GM19035 (cell line): Measurements from ENCODE around the gene CAPN1.
"Not testable (repeated sequence)": the region's sequence is repeated elsewhere in the genome, so short reads cannot be mapped to it uniquely, and the experiment has no call there.

Experiments used
- ATAC-seq: cut with Tn5 transposase; IDR thresholded peaks from one replicate; pipeline ENCODE4 v1.9.1; 2021; ENCODE audit not compliant: unreplicated experiment

CAPN1 gene

GRCh38 chr11:65216830-65217229 lies 35.1 kb downstream of the CAPN1 start:
- ATAC-seq = no peak

- ATAC-seq = no peak
Measured at GRCh38 chr11:65217441-65218423, 36.0 kb downstream of the CAPN1 start.

GRCh38 chr11:65218446-65218845 lies 36.7 kb downstream of the CAPN1 start:
- ATAC-seq = no peak

GRCh38 chr11:65219930-65220213 lies 38.1 kb downstream of the CAPN1 start:
- no peak for ATAC-seq

GRCh38 chr11:65221026-65221425 lies 39.3 kb downstream of the CAPN1 start:
- no peak for ATAC-seq

GRCh38 chr11:65223011-65223410 lies 41.3 kb downstream of the CAPN1 start:
- no peak for ATAC-seq

GRCh38 chr11:65224930-65225278 lies 43.2 kb downstream of the CAPN1 start:
- ATAC-seq = no peak

GRCh38 chr11:65225279-65226102 lies 43.8 kb downstream of the CAPN1 start:
- no peak for ATAC-seq

GRCh38 chr11:65226103-65226442 lies 44.3 kb downstream of the CAPN1 start:
- no peak for ATAC-seq

GRCh38 chr11:65227879-65228278 lies 46.2 kb downstream of the CAPN1 start:
- no peak for ATAC-seq

GRCh38 chr11:65236194-65237059 lies 54.7 kb downstream of the CAPN1 start:
- ATAC-seq = no peak

- not testable (repeated sequence) for ATAC-seq
Measured at GRCh38 chr11:65238302-65238701, 56.6 kb downstream of the CAPN1 start.

GRCh38 chr11:65241134-65241533 lies 59.4 kb downstream of the CAPN1 start:
- ATAC-seq = no peak

GRCh38 chr11:65241692-65242091 lies 60.0 kb downstream of the CAPN1 start:
- ATAC-seq = no peak

- ATAC-seq = no peak
Measured at GRCh38 chr11:65242389-65242788, 60.7 kb downstream of the CAPN1 start.

GRCh38 chr11:65243797-65244196 lies 62.1 kb downstream of the CAPN1 start:
- ATAC-seq = no peak

- not testable (repeated sequence) for ATAC-seq
Measured at GRCh38 chr11:65245046-65245445, 63.3 kb downstream of the CAPN1 start.

GRCh38 chr11:65246506-65246905 lies 64.8 kb downstream of the CAPN1 start:
- ATAC-seq = no peak

GRCh38 chr11:65248184-65248710 lies 66.5 kb downstream of the CAPN1 start:
- ATAC-seq = not testable (repeated sequence)

GRCh38 chr11:65251476-65251875 lies 69.7 kb downstream of the CAPN1 start:
- ATAC-seq = no peak

- ATAC-seq = no peak
Measured at GRCh38 chr11:65254724-65255123, 73.0 kb downstream of the CAPN1 start.
